H9 (cell line): ENCODE data around the gene PASD1. TPM values are rescaled to one million over a fixed set of nuclear protein-coding genes. Genes with fewer than 3 reads are reported as not detected.
A peak's percentile ranks its signal among the peaks of the same experiment; 100 is the strongest.

Experiments used
- DNase-seq: peaks from one replicate; pipeline ENCODE4 v3.0.0-alpha.2; 2017
- H2AFZ ChIP-seq: one replicate; pipeline ENCODE4 v1.6.1; 2013; ENCODE audit warnings: mild to moderate bottlenecking, low read length, control low read depth, moderate library complexity
- H2AK5ac ChIP-seq: 2 replicates; pipeline ENCODE4 v1.6.1; 2013; ENCODE audit warnings: low read length, control low read depth, mixed read lengths; ENCODE audit not compliant: insufficient read length
- H2BK120ac ChIP-seq: one replicate; pipeline ENCODE4 v1.6.1; 2013; ENCODE audit warnings: low read depth, mild to moderate bottlenecking, low read length, control low read depth, inconsistent platforms; ENCODE audit not compliant: poor library complexity, severe bottlenecking
- H2BK12ac ChIP-seq: 2 replicates; pipeline ENCODE4 v1.6.1; 2013; ENCODE audit warnings: low read length, control low read depth, mixed read lengths, low read depth; ENCODE audit not compliant: insufficient read length
- H2BK15ac ChIP-seq: 2 replicates; pipeline ENCODE4 v1.6.1; 2013; ENCODE audit warnings: low read depth, low read length, control low read depth
- H2BK20ac ChIP-seq: one replicate; pipeline ENCODE4 v1.6.1; 2013; ENCODE audit warnings: low read depth, mild to moderate bottlenecking, low read length, control low read depth, inconsistent platforms; ENCODE audit not compliant: poor library complexity, severe bottlenecking
- H2BK5ac ChIP-seq: 2 replicates; pipeline ENCODE4 v1.6.1; 2013; ENCODE audit warnings: low read length, control low read depth, mixed read lengths; ENCODE audit not compliant: insufficient read length
- H3K14ac ChIP-seq: 2 replicates; pipeline ENCODE4 v1.6.1; 2013; ENCODE audit warnings: low read length, control low read depth; ENCODE audit not compliant: insufficient read depth
- H3K18ac ChIP-seq: 2 replicates; pipeline ENCODE4 v1.6.1; 2013; ENCODE audit warnings: low read depth, mild to moderate bottlenecking, mixed read lengths, low read length, control low read depth; ENCODE audit not compliant: insufficient read length
- H3K23ac ChIP-seq: 2 replicates; pipeline ENCODE4 v1.6.1; 2013; ENCODE audit warnings: low read length, control low read depth, mixed read lengths, low read depth; ENCODE audit not compliant: insufficient read length
- H3K23me2 ChIP-seq: 2 replicates; pipeline ENCODE4 v1.6.1; 2013; ENCODE audit warnings: low read depth, mild to moderate bottlenecking, mixed read lengths, low read length, control low read depth; ENCODE audit not compliant: insufficient read length, poor library complexity, severe bottlenecking
- H3K27ac ChIP-seq: 2 replicates; pipeline ENCODE4 v1.5.1; 2013; ENCODE audit warnings: low read length, control low read depth, mixed read lengths, low read depth; ENCODE audit not compliant: insufficient read length
- H3K27me3 ChIP-seq: 2 replicates; pipeline ENCODE4 v1.6.1; 2013; ENCODE audit warnings: low read length, control low read depth, inconsistent platforms; ENCODE audit not compliant: insufficient read depth
- H3K4ac ChIP-seq: 2 replicates; pipeline ENCODE4 v1.6.1; 2013; ENCODE audit warnings: low read depth, mild to moderate bottlenecking, control low read depth, inconsistent platforms, low read length, moderate library complexity
- H3K4me1 ChIP-seq: 2 replicates; pipeline ENCODE4 v1.6.1; 2013; ENCODE audit warnings: low read length, control low read depth, inconsistent platforms; ENCODE audit not compliant: insufficient read depth
- H3K4me2 ChIP-seq: 2 replicates; pipeline ENCODE4 v1.6.1; 2013; ENCODE audit warnings: low read length, control low read depth, mixed read lengths; ENCODE audit not compliant: insufficient read length, insufficient read depth
- H3K56ac ChIP-seq: 2 replicates; pipeline ENCODE4 v1.6.1; 2013; ENCODE audit warnings: low read depth, mild to moderate bottlenecking, mixed read lengths, low read length, control low read depth; ENCODE audit not compliant: insufficient read length
- H3K79me1 ChIP-seq: 2 replicates; pipeline ENCODE4 v1.6.1; 2013; ENCODE audit warnings: low read depth, mild to moderate bottlenecking, moderate library complexity, low read length, control low read depth, inconsistent platforms; ENCODE audit not compliant: insufficient read depth, poor library complexity, severe bottlenecking
- H3K79me2 ChIP-seq: 2 replicates; pipeline ENCODE4 v1.6.1; 2013; ENCODE audit warnings: low read length, control low read depth, inconsistent platforms; ENCODE audit not compliant: insufficient read depth
- H3K9ac ChIP-seq: 2 replicates; pipeline ENCODE4 v1.6.1; 2013; ENCODE audit warnings: low read length, control low read depth, mixed read lengths; ENCODE audit not compliant: insufficient read length; ENCODE audit errors: extremely low read depth
- H3K9me3 ChIP-seq: one replicate; pipeline ENCODE4 v1.6.1; 2013; ENCODE audit warnings: low read depth, low read length, inconsistent platforms; ENCODE audit not compliant: control insufficient read depth
- H3T11ph ChIP-seq: one replicate; pipeline ENCODE4 v1.6.1; 2013; ENCODE audit warnings: mild to moderate bottlenecking, low read length, control low read depth, inconsistent platforms
- H4K20me1 ChIP-seq: one replicate; pipeline ENCODE4 v1.6.1; 2013; ENCODE audit not compliant: control insufficient read depth, insufficient read length, insufficient read depth
- H4K5ac ChIP-seq: 2 replicates; pipeline ENCODE4 v1.6.1; 2013; ENCODE audit warnings: low read depth, mild to moderate bottlenecking, mixed read lengths, low read length, control low read depth; ENCODE audit not compliant: insufficient read length
- H4K8ac ChIP-seq: replicated peaks from 2 replicates; pipeline ENCODE4 v1.6.1; 2013; ENCODE audit warnings: low read length, control low read depth, mixed read lengths, low read depth; ENCODE audit not compliant: insufficient read length
- H4K91ac ChIP-seq: 2 replicates; pipeline ENCODE4 v1.6.1; 2013; ENCODE audit warnings: low read depth, mild to moderate bottlenecking, moderate library complexity, mixed read lengths, low read length, control low read depth; ENCODE audit not compliant: insufficient read length
- H3K27ac Mint-ChIP-seq, 3 experiments: 2 replicates in 2 of 3; 3 replicates in 1 of 3; pipeline ENCODE4 v1.8.0; 2020 to 2021; ENCODE audit warnings: mixed read lengths in 3 of 3, mild to moderate bottlenecking in 1 of 3, moderate library complexity in 1 of 3
- H3K27me3 Mint-ChIP-seq: 2 replicates; pipeline ENCODE4 v1.8.0; 2021; ENCODE audit warnings: low read depth, mild to moderate bottlenecking, moderate library complexity, mixed read lengths
- H3K36me3 Mint-ChIP-seq, 3 experiments: 2 replicates in 2 of 3; 3 replicates in 1 of 3; pipeline ENCODE4 v1.8.0; 2020 to 2021; ENCODE audit warnings: low read depth in 3 of 3, mixed read lengths in 3 of 3; ENCODE audit not compliant: insufficient read depth in 1 of 3
- H3K4me1 Mint-ChIP-seq, 2 experiments: 2 replicates each; pipeline ENCODE4 v1.8.0; 2020; ENCODE audit warnings: mixed read lengths in 2 of 2
- H3K4me3 Mint-ChIP-seq, 2 experiments: 2 replicates in 1 of 2; 3 replicates in 1 of 2; pipeline ENCODE4 v1.8.0; 2020 to 2021; ENCODE audit warnings: mild to moderate bottlenecking in 2 of 2, mixed read lengths in 2 of 2, moderate library complexity in 1 of 2
- H3K9me3 Mint-ChIP-seq, 2 experiments: 2 replicates in 1 of 2; 3 replicates in 1 of 2; pipeline ENCODE4 v1.8.0; 2020; ENCODE audit warnings: mild to moderate bottlenecking in 2 of 2, mixed read lengths in 2 of 2, moderate library complexity in 1 of 2
- WGBS: extraction: QIAGEN DNeasy Blood & Tissue Kit; methylation state at CpG from one replicate; pipeline ENCODE4 v1.1.7; 2013; ENCODE audit warnings: missing lambda C conversion rate, low lambda C conversion rate, mixed read lengths; ENCODE audit not compliant: insufficient read length; ENCODE audit errors: extremely low coverage; 5-methylcytosine and 5-hydroxymethylcytosine counted together
- total RNA-seq: library from RNA; stranded (reverse); gene quantifications from 2 replicates; pipeline ENCODE4 v1.2.1, GENCODE V29; 2021
- TF ChIP-seq, protein P1 (sequence below): fragments of 200-600 bp; sonication (generic); conservative IDR thresholded peaks from 3 replicates; pipeline ENCODE4 v1.8.0; 2021; ENCODE audit warnings: antibody characterized with exemption, mild to moderate bottlenecking

The PASD1 gene
- total RNA-seq, 1 experiment from 2014 or later = not detected

GRCh38 chrX:151713849-151714248, 150.4 kb downstream of the PASD1 start:
- Histone ChIP-seq H2BK15ac (no peak overlapping the region), H2BK5ac (no peak overlapping the region), H3K4ac (no peak overlapping the region), H3K14ac (no peak overlapping the region), H3K9me3 (peaks cover 39% of the 10 kb centered on the region), H2BK120ac (no peak overlapping the region), H4K5ac (no peak overlapping the region), H2BK20ac (no peak overlapping the region), H2BK12ac (no peak overlapping the region), H4K20me1 (no peaks in the 10 kb centered on the region), H3K27ac (no peak overlapping the region), H3T11ph (no peak overlapping the region), H3K9ac (no peak overlapping the region), H3K23ac (no peak overlapping the region), H3K4me2 (no peak overlapping the region), H2AK5ac (no peak overlapping the region), H3K27me3 (no peaks in the 10 kb centered on the region), H3K23me2 (no peaks in the 10 kb centered on the region), H3K79me2 (no peaks in the 10 kb centered on the region), H3K18ac (no peak overlapping the region), H4K91ac (no peak overlapping the region), H4K8ac (no peak overlapping the region), H3K56ac (no peak overlapping the region), H3K79me1 (no peaks in the 10 kb centered on the region), H3K4me1 (no peaks in the 10 kb centered on the region; the same call in 1 of the 2 replicates), H2AFZ (no peak overlapping the region)
- DNase-seq = peak; percentile 55
- no CpG with 5 or more reads among the region's 3 CpGs for WGBS
- no peak overlapping the region for H3K4me3 Mint-ChIP-seq
- H3K27ac Mint-ChIP-seq = no peak overlapping the region
- peaks cover 13 to 19% of the 10 kb centered on the region in 2 experiments for H3K4me1 Mint-ChIP-seq
- peaks cover 0 to 2% (median 0%) of the 10 kb centered on the region in 3 experiments; a peak in 2 of 7 replicates for H3K36me3 Mint-ChIP-seq
- peaks cover 8% of the 10 kb centered on the region for H3K27me3 Mint-ChIP-seq
- TF ChIP-seq, protein P1, sequence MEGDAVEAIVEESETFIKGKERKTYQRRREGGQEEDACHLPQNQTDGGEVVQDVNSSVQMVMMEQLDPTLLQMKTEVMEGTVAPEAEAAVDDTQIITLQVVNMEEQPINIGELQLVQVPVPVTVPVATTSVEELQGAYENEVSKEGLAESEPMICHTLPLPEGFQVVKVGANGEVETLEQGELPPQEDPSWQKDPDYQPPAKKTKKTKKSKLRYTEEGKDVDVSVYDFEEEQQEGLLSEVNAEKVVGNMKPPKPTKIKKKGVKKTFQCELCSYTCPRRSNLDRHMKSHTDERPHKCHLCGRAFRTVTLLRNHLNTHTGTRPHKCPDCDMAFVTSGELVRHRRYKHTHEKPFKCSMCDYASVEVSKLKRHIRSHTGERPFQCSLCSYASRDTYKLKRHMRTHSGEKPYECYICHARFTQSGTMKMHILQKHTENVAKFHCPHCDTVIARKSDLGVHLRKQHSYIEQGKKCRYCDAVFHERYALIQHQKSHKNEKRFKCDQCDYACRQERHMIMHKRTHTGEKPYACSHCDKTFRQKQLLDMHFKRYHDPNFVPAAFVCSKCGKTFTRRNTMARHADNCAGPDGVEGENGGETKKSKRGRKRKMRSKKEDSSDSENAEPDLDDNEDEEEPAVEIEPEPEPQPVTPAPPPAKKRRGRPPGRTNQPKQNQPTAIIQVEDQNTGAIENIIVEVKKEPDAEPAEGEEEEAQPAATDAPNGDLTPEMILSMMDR = peak; percentile 70
- peaks cover 59 to 60% of the 10 kb centered on the region in 2 experiments for H3K9me3 Mint-ChIP-seq
